ENCODE measurements around the gene TAS2R42. TPM values are rescaled to one million over a fixed set of nuclear protein-coding genes. Genes with fewer than 3 reads are reported as not detected.

TAS2R42 gene
- not detected in 2 replicates for total RNA-seq (2022)
- not detected for Bru-seq, nascent RNA
- not detected for BruChase-seq, experiment 1, labeled RNA remaining after a 2-hour chase
- BruChase-seq, experiment 2, labeled RNA remaining after a 6-hour chase: not detected
- long read RNA-seq: 0 reads

DNA sequence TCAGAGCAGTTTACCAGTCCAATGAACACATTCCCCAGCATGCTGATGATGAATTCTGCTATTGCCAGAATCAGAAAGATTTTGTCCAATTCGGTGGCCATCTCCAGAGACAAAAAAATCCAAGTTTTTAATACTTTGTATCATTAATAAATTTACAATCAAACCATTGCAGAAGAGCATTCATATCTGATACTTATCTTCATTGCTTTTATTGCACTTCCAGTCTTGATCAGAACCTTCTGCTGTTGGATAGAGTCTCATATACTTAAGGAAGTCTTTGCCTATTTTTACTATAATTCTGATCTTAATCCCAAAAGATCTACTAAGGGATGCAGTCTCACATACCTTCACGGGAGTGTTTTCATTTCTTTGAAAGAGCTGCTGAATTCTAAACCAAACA is at the start of gene TAS2R42:
TAS2R42 (minus strand) TSS at position 101 of the 400 bp plus-strand sequence; CDS start at position 101, 0 bp downstream.
- H3K4me1 Mint-ChIP-seq (ENCODE audit: low read depth, unreplicated experiment): no peaks in the 10 kb centered on the region
- no peaks in the 10 kb centered on the region for H3K9me3 Mint-ChIP-seq (ENCODE audit: unreplicated experiment)
- Histone ChIP-seq H3K4me1 (no peaks in the 10 kb centered on the region), H3K4me3 (ENCODE audit: low read depth, low read length) (no peak within 1 kb of the TSS), H3K9me3 (no peaks in the 10 kb centered on the region), H3K36me3 (ENCODE audit: control insufficient read depth, insufficient read depth, low read length) (no peaks in the 10 kb centered on the region), H3K27me3 (replicated peaks; ENCODE audit: control insufficient read depth, insufficient read depth, low read length) (no peaks in the 10 kb centered on the region)
- no peak for DNase-seq
- intact Hi-C loops (cut with micrococcal nuclease; ENCODE audit: unreplicated experiment): no loop called here
- peaks cover 14% of the 10 kb centered on the region for H3K27me3 Mint-ChIP-seq (ENCODE audit: insufficient read depth, unreplicated experiment)
- no TSS peak for BruUV-seq (replicated peaks)
- TF ChIP-seq, protein P1, sequence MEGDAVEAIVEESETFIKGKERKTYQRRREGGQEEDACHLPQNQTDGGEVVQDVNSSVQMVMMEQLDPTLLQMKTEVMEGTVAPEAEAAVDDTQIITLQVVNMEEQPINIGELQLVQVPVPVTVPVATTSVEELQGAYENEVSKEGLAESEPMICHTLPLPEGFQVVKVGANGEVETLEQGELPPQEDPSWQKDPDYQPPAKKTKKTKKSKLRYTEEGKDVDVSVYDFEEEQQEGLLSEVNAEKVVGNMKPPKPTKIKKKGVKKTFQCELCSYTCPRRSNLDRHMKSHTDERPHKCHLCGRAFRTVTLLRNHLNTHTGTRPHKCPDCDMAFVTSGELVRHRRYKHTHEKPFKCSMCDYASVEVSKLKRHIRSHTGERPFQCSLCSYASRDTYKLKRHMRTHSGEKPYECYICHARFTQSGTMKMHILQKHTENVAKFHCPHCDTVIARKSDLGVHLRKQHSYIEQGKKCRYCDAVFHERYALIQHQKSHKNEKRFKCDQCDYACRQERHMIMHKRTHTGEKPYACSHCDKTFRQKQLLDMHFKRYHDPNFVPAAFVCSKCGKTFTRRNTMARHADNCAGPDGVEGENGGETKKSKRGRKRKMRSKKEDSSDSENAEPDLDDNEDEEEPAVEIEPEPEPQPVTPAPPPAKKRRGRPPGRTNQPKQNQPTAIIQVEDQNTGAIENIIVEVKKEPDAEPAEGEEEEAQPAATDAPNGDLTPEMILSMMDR (IDR thresholded peaks at IDR 0.05; ENCODE audit: insufficient read depth in 1 of 2, low read depth in 1 of 2, low read length in 1 of 2, severe bottlenecking in 1 of 2, unreplicated experiment in 1 of 2): no peak
- H3K36me3 Mint-ChIP-seq (ENCODE audit: insufficient read depth, unreplicated experiment): no peaks in the 10 kb centered on the region
- CTCF ChIA-PET: no interaction called here
- no peak within 1 kb of the TSS for H3K27ac Mint-ChIP-seq (ENCODE audit: unreplicated experiment)
- POLR2A ChIA-PET: no interaction called here
- H3K4me3 Mint-ChIP-seq (ENCODE audit: unreplicated experiment): no peak within 1 kb of the TSS

DNA sequence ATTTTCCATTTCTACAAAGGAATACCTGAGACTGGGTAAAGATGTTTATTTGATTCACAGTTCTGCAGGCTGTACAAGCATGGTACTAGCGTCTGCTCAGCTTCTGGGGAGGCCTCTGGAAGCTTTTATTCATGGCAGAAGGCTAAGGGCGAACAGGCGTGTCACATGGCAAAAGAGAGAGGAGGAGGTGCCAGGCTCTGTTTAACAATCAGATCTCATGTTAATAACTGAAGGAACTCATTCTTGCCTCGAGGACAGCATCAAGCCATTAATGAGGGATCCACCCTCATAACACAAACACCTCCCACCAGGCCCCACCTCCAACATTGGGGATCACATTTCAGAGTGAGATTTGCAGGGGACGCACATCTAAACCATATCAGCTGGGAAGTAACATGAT is 46.8 kb upstream of the TAS2R42 start:
- CTCF ChIA-PET: no interaction called here
- no peaks in the 10 kb centered on the region for H3K36me3 ChIP-seq (ENCODE audit: control insufficient read depth, insufficient read depth, low read length)
- no peak overlapping the region for H3K27ac Mint-ChIP-seq (ENCODE audit: unreplicated experiment)
- no peaks in the 10 kb centered on the region for H3K9me3 Mint-ChIP-seq (ENCODE audit: unreplicated experiment)
- no peak for DNase-seq
- H3K4me3 ChIP-seq (ENCODE audit: low read depth, low read length): no peak overlapping the region
- H3K4me3 Mint-ChIP-seq (ENCODE audit: unreplicated experiment): no peak overlapping the region
- intact Hi-C loops (cut with micrococcal nuclease; ENCODE audit: unreplicated experiment): no loop called here
- TF ChIP-seq, protein P1 (IDR thresholded peaks at IDR 0.05; ENCODE audit: insufficient read depth in 1 of 2, low read depth in 1 of 2, low read length in 1 of 2, severe bottlenecking in 1 of 2, unreplicated experiment in 1 of 2): no peak
- H3K27me3 ChIP-seq (replicated peaks; ENCODE audit: control insufficient read depth, insufficient read depth, low read length): no peaks in the 10 kb centered on the region
- POLR2A ChIA-PET: no interaction called here
- H3K9me3 ChIP-seq: no peaks in the 10 kb centered on the region
- no peaks in the 10 kb centered on the region for H3K4me1 Mint-ChIP-seq (ENCODE audit: low read depth, unreplicated experiment)
- no TSS peak for BruUV-seq (replicated peaks)
- no peaks in the 10 kb centered on the region for H3K4me1 ChIP-seq
- peaks cover 14% of the 10 kb centered on the region for H3K27me3 Mint-ChIP-seq (ENCODE audit: insufficient read depth, unreplicated experiment)
- H3K36me3 Mint-ChIP-seq (ENCODE audit: insufficient read depth, unreplicated experiment): no peaks in the 10 kb centered on the region

- no peaks in the 10 kb centered on the region for H3K36me3 ChIP-seq (ENCODE audit: control insufficient read depth, insufficient read depth, low read length)
- Mint-ChIP-seq H3K4me3 (ENCODE audit: unreplicated experiment) (no peak overlapping the region), H3K9me3 (ENCODE audit: unreplicated experiment) (no peaks in the 10 kb centered on the region), H3K27ac (ENCODE audit: unreplicated experiment) (no peak overlapping the region), H3K4me1 (ENCODE audit: low read depth, unreplicated experiment) (no peaks in the 10 kb centered on the region), H3K36me3 (ENCODE audit: insufficient read depth, unreplicated experiment) (no peaks in the 10 kb centered on the region), H3K27me3 (ENCODE audit: insufficient read depth, unreplicated experiment) (peaks cover 14% of the 10 kb centered on the region)
- ChIA-PET POLR2A (no interaction called here), CTCF (interaction anchor here (0.5 to 2.5 kb wide), 8 partner anchors 29 to 565 kb away, joined by 3 to 19 read pairs (median 4); no protein-coding TSS in a partner anchor)
- TF ChIP-seq, protein P1 (IDR thresholded peaks at IDR 0.05; ENCODE audit: insufficient read depth in 1 of 2, low read depth in 1 of 2, low read length in 1 of 2, severe bottlenecking in 1 of 2, unreplicated experiment in 1 of 2): peak; percentile 93
- no peaks in the 10 kb centered on the region for H3K9me3 ChIP-seq
- BruUV-seq (replicated peaks): no TSS peak
- no peaks in the 10 kb centered on the region for H3K27me3 ChIP-seq (replicated peaks; ENCODE audit: control insufficient read depth, insufficient read depth, low read length)
- H3K4me3 ChIP-seq (ENCODE audit: low read depth, low read length): no peak overlapping the region
- DNase-seq: peak; percentile 71 to 81
- no peaks in the 10 kb centered on the region for H3K4me1 ChIP-seq
- intact Hi-C loops (cut with micrococcal nuclease; ENCODE audit: unreplicated experiment): loop anchor here (1.0 kb wide), 2 partner anchors 258 to 457 kb away; no protein-coding TSS in a partner anchor
Observed at GRCh38 chr12:11228296-11228879, 41.7 kb upstream of the TAS2R42 start.
